Keratinocyte (primary cell): ENCODE results near the gene BAG1. TPM values are rescaled to one million over a fixed set of nuclear protein-coding genes. Genes with fewer than 3 reads are reported as not detected.

Experiments
- DNase-seq: peaks from one replicate; pipeline ENCODE4 v3.0.0-alpha.2; 2011; ENCODE audit warnings: low read depth, missing footprints, low spot score
- FAIRE-seq: peaks from 2 replicates; lab custom pipeline; 2011; peaks lifted over from hg19 to GRCh38; lab: Jason Lieb, UNC
- H2AFZ ChIP-seq: 2 replicates; pipeline ENCODE4 v1.6.0; 2012; ENCODE audit warnings: low read length, control low read depth, inconsistent platforms; ENCODE audit not compliant: control insufficient read depth
- H3K27ac ChIP-seq: 2 replicates; pipeline ENCODE4 v1.5.1; 2011; ENCODE audit warnings: low read length; ENCODE audit not compliant: control insufficient read depth, insufficient read depth
- H3K27me3 ChIP-seq: 3 replicates; pipeline ENCODE4 v1.6.0; 2011; ENCODE audit warnings: low read length; ENCODE audit not compliant: control insufficient read depth, insufficient read depth; ENCODE audit errors: extremely low read depth
- H3K36me3 ChIP-seq, 2 experiments: 2 replicates in 1 of 2; 3 replicates in 1 of 2; pipeline ENCODE4 v1.5.1; 2011; ENCODE audit warnings: low read length in 2 of 2, mild to moderate bottlenecking in 1 of 2; ENCODE audit not compliant: control insufficient read depth in 2 of 2, insufficient read depth in 2 of 2; ENCODE audit errors: extremely low read depth in 1 of 2
- H3K4me1 ChIP-seq: 3 replicates; pipeline ENCODE4 v1.5.1; 2011; ENCODE audit warnings: low read length; ENCODE audit not compliant: control insufficient read depth, insufficient read depth; ENCODE audit errors: extremely low read depth
- H3K4me2 ChIP-seq: 3 replicates; pipeline ENCODE4 v1.6.0; 2011; ENCODE audit warnings: low read depth, low read length; ENCODE audit not compliant: control insufficient read depth, insufficient read depth; ENCODE audit errors: extremely low read depth
- H3K4me3 ChIP-seq, 3 experiments: fragments of 200-600 bp in 1 of 3; sonication (generic) in 1 of 3; 2 replicates in 2 of 3; 3 replicates in 1 of 3; pipeline ENCODE4 v1.5.1; 2011 to 2016; ENCODE audit warnings: low read length in 3 of 3, mild to moderate bottlenecking in 3 of 3, control low read depth in 2 of 3, inconsistent platforms in 1 of 3, low read depth in 1 of 3, mixed read lengths in 1 of 3, mixed run types in 1 of 3, moderate library complexity in 1 of 3; ENCODE audit not compliant: control insufficient read depth in 2 of 3, insufficient read depth in 2 of 3; ENCODE audit errors: extremely low read depth in 1 of 3
- H3K79me2 ChIP-seq: 2 replicates; pipeline ENCODE4 v1.6.0; 2012; ENCODE audit warnings: low read length; ENCODE audit not compliant: control insufficient read depth, insufficient read depth
- H3K9ac ChIP-seq: 3 replicates; pipeline ENCODE4 v1.6.0; 2011; ENCODE audit warnings: low read length; ENCODE audit not compliant: control insufficient read depth, insufficient read depth; ENCODE audit errors: extremely low read depth
- H3K9me1 ChIP-seq: 3 replicates; pipeline ENCODE4 v1.6.0; 2011; ENCODE audit warnings: low read length; ENCODE audit not compliant: control insufficient read depth, insufficient read depth; ENCODE audit errors: extremely low read depth
- H3K9me3 ChIP-seq: 2 replicates; pipeline ENCODE4 v1.5.1; 2012; ENCODE audit warnings: low read depth, low read length; ENCODE audit not compliant: control insufficient read depth
- H4K20me1 ChIP-seq: 3 replicates; pipeline ENCODE4 v1.6.0; 2011; ENCODE audit warnings: low read length; ENCODE audit not compliant: control insufficient read depth, insufficient read depth; ENCODE audit errors: extremely low read depth
- EZH2 ChIP-seq: IDR thresholded peaks from one replicate; pipeline ENCODE4 v1.6.1; 2012; ENCODE audit warnings: inconsistent platforms, mild to moderate bottlenecking, low read length, moderate library complexity
- dilution Hi-C: fragments of 300-500 bp; cut with MboI; formaldehyde crosslinking; loops from one replicate; pipeline ENCODE4 v1.7.0; 2020; ENCODE audit warnings: low sequenced_read_pairs; ENCODE audit not compliant: extremely low pct_ligation_motif_present
- polyA plus RNA-seq, 5 experiments: library from polyadenylated mRNA; depleted of rRNA in 3 of 5; stranded (reverse) in 3 of 5; stranded (forward) in 1 of 5; unstranded in 1 of 5; fragments of >200 nt; gene quantifications; 1 replicate in 1 of 5; 2 replicates in 3 of 5; 3 replicates in 1 of 5; pipeline versions ENCODE4 v1.2.1 to v1.2.3, GENCODE V29; 2011 to 2012; ENCODE audit warnings: missing spikeins in 2 of 5, low read depth in 1 of 5, low replicate concordance in 1 of 5
- TF ChIP-seq, protein P1 (sequence below), 3 experiments: IDR thresholded peaks in 1 of 3; conservative IDR thresholded peaks in 1 of 3; optimal IDR thresholded peaks in 1 of 3; 2 replicates in 2 of 3; 3 replicates in 1 of 3; pipeline versions ENCODE3 to v1.5.1; 2011; ENCODE audit warnings: low read length in 3 of 3, mild to moderate bottlenecking in 3 of 3, moderate library complexity in 2 of 3, control low read depth in 1 of 3, inconsistent platforms in 1 of 3; ENCODE audit not compliant: insufficient read depth in 2 of 3; ENCODE audit errors: extremely low read depth in 1 of 3

Gene BAG1
- polyA plus RNA-seq, 1 donor (not counting 4 experiments of a cell fraction or from before 2014, with no cell fraction given), result 30.1 TPM

DNA sequence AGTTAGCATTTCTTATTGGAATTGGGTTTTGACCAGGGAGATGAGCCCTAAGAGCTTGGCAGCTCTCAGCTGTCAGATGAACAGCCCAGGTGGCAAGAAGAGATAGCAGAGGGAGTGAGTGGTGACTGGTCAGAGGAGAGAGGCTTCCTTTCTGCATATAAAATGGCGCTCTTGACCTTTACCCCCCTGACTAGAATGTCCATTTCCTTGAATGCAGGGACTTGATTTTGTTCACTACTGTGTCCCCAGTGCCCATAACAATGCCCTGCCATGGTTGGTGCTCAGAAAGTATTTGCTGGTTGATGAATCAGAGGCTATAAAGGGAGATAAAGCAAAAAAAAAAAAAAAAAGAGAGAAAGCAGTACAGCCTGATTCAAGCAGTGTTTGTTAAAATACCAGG lies 7.6 kb upstream of the BAG1 start:
- FAIRE-seq, result no peak

DNA sequence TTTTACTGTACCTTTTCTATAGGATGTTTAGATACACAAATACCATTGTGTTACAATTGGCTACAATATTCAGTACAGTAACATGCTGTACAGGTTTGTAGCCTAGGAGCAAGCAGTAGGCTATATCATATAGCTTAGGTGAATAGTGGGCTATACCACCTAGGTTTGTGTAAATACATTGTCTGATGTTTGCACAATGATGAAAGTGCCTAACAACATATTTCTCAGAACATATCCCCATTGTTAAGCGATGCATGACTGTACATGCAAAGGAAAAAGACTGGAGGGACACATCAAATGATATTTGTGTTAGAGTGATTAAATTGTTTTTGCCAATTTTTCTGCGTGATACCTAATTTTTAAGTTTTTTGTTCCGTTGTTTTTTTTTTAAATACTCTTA lies 5.6 kb upstream of the BAG1 start:
- Histone ChIP-seq H3K4me1 (peaks cover 11% of the 10 kb centered on the region), H3K36me3 (peaks cover 20 to 23% of the 10 kb centered on the region in 2 experiments), H3K79me2 (peaks cover 16% of the 10 kb centered on the region), H3K27ac (no peak overlapping the region), H3K4me3 (no peak overlapping the region), H3K9me1 (no peaks in the 10 kb centered on the region), H3K9ac (no peak overlapping the region), H3K9me3 (no peaks in the 10 kb centered on the region), H2AFZ (no peak overlapping the region), H3K27me3 (no peaks in the 10 kb centered on the region), H3K4me2 (no peak overlapping the region), H4K20me1 (no peaks in the 10 kb centered on the region)
- TF ChIP-seq EZH2, result no peak
- TF ChIP-seq, protein P1, sequence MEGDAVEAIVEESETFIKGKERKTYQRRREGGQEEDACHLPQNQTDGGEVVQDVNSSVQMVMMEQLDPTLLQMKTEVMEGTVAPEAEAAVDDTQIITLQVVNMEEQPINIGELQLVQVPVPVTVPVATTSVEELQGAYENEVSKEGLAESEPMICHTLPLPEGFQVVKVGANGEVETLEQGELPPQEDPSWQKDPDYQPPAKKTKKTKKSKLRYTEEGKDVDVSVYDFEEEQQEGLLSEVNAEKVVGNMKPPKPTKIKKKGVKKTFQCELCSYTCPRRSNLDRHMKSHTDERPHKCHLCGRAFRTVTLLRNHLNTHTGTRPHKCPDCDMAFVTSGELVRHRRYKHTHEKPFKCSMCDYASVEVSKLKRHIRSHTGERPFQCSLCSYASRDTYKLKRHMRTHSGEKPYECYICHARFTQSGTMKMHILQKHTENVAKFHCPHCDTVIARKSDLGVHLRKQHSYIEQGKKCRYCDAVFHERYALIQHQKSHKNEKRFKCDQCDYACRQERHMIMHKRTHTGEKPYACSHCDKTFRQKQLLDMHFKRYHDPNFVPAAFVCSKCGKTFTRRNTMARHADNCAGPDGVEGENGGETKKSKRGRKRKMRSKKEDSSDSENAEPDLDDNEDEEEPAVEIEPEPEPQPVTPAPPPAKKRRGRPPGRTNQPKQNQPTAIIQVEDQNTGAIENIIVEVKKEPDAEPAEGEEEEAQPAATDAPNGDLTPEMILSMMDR (optimal IDR thresholded peaks at IDR 0.05 in 1 of 3, IDR thresholded peaks at IDR 0.05 in 1 of 3, conservative IDR thresholded peaks at IDR 0.05 in 1 of 3; ENCODE audit: extremely low read depth in 1 of 3, insufficient read depth in 2 of 3, low read length in 3 of 3), result no peak
- DNase-seq, result no peak
- FAIRE-seq, result no peak
- dilution Hi-C loops, result no loop called here

More for the DNA sequence above, 7.6 kb upstream of the BAG1 start:
- no peak overlapping the region for H3K9ac ChIP-seq
- no peaks in the 10 kb centered on the region for H3K27me3 ChIP-seq
- no peak overlapping the region for H3K27ac ChIP-seq
- H2AFZ ChIP-seq, result no peak overlapping the region
- H3K36me3 ChIP-seq, result peaks cover 29 to 30% of the 10 kb centered on the region in 2 experiments
- TF ChIP-seq EZH2, result no peak
- TF ChIP-seq, protein P1 (optimal IDR thresholded peaks at IDR 0.05 in 1 of 3, IDR thresholded peaks at IDR 0.05 in 1 of 3, conservative IDR thresholded peaks at IDR 0.05 in 1 of 3; ENCODE audit: extremely low read depth in 1 of 3, insufficient read depth in 2 of 3, low read length in 3 of 3), result no peak
- no peak overlapping the region for H3K4me3 ChIP-seq
- H3K79me2 ChIP-seq, result no peaks in the 10 kb centered on the region
- no peak for DNase-seq
- no peaks in the 10 kb centered on the region for H4K20me1 ChIP-seq
- no peaks in the 10 kb centered on the region for H3K9me3 ChIP-seq
- no peak overlapping the region for H3K4me2 ChIP-seq
- H3K9me1 ChIP-seq, result no peaks in the 10 kb centered on the region
- no peaks in the 10 kb centered on the region for H3K4me1 ChIP-seq
- dilution Hi-C loops, result no loop called here
